ENCODE results near the gene PIGT. TPM values are rescaled to one million over a fixed set of nuclear protein-coding genes. Genes with fewer than 3 reads are reported as not detected.

PIGT gene
- total and polyA plus RNA-seq, 2 of the 4 experiments (the other 2 are of a cell fraction): 31.2 to 145 TPM

DNA sequence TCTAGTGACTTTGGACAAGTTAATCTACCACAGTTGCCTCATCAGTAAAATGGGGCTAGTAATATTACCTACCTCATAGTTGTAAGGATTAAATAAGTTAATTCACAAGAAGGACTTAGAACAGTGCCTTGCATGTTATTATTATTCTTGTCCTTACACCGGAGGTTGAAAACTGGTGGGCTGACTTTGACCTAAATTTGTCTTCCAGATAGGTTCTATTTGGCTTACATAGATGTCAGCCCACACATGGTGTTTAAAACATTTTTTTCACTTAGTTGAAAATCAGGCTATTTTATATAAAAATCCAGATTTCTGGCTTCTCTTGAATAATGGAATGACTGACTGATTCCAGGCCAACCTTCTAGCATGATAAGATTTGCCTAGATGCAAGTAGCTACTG is 49.7 kb upstream of the PIGT start:
- H3K36me3 ChIP-seq (ENCODE audit: control insufficient read depth, insufficient read depth, low read length): peaks cover 19% of the 10 kb centered on the region
- BruUV-seq (replicated peaks): no TSS peak
- no peak overlapping the region for H3K27ac ChIP-seq (ENCODE audit: insufficient read depth, low read length)
- H2BK120ac ChIP-seq (ENCODE audit: low read depth, low read length): no peak overlapping the region
- no peak overlapping the region for H3K56ac ChIP-seq (ENCODE audit: extremely low read depth, insufficient read depth, low read length)
- no peak overlapping the region for H4K91ac ChIP-seq (ENCODE audit: insufficient read depth, low read depth, low read length)
- H2BK20ac ChIP-seq (ENCODE audit: low read depth, low read length): no peak overlapping the region
- DNase-seq (no peak), ATAC-seq (ENCODE audit: low read depth) (no peak)
- no peak overlapping the region for H2AK5ac ChIP-seq (ENCODE audit: low read depth, low read length)
- dilution Hi-C loops (cut with HindIII; ENCODE audit: low sequenced_read_pairs, unreplicated experiment) (no loop called here), in situ Hi-C loops (cut with MboI; ENCODE audit: low sequenced_read_pairs) (no loop called here), intact Hi-C loops (cut with micrococcal nuclease) (no loop called here)
- H3K4ac ChIP-seq (ENCODE audit: low read depth, low read length): no peak overlapping the region
- H3K4me2 ChIP-seq (ENCODE audit: low read depth, low read length): no peak overlapping the region
- no peak overlapping the region for H2AFZ ChIP-seq (replicated peaks; ENCODE audit: low read length, poor library complexity)
- no peak overlapping the region for H4K5ac ChIP-seq (ENCODE audit: low read depth, low read length)
- H3K14ac ChIP-seq (replicated peaks; ENCODE audit: low read depth, low read length): no peak overlapping the region
- no peaks in the 10 kb centered on the region for H3K27me3 ChIP-seq (ENCODE audit: control insufficient read depth, insufficient read depth, low read length)
- no peak overlapping the region for H3K23ac ChIP-seq (ENCODE audit: low read depth, low read length)
- no peak overlapping the region for H4K8ac ChIP-seq (ENCODE audit: low read depth in 2 of 2, low read length in 2 of 2)
- TF ChIP-seq RFX5 (IDR thresholded peaks at IDR 0.05; ENCODE audit: low read depth, low read length) (no peak), BHLHE40 (IDR thresholded peaks at IDR 0.05; ENCODE audit: low read depth, low read length) (no peak), MAFK (IDR thresholded peaks at IDR 0.05; ENCODE audit: low read depth, low read length) (no peak), RCOR1 (IDR thresholded peaks at IDR 0.05; ENCODE audit: insufficient replicate concordance, low read length) (no peak), CHD1 (IDR thresholded peaks at IDR 0.05; ENCODE audit: low read depth, low read length) (no peak), CTCF (conservative IDR thresholded peaks at IDR 0.05; ENCODE audit: low read depth, low read length) (no peak), MXI1 (IDR thresholded peaks at IDR 0.05; ENCODE audit: borderline replicate concordance, low read depth, low read length) (no peak), SMC3 (IDR thresholded peaks at IDR 0.05; ENCODE audit: low read depth, low read length) (no peak), RAD21 (IDR thresholded peaks at IDR 0.05; ENCODE audit: low read length) (no peak), FOS (IDR thresholded peaks at IDR 0.05; ENCODE audit: low read depth, low read length) (no peak), POLR2A (IDR thresholded peaks at IDR 0.05; ENCODE audit: low read depth, low read length) (no peak), CEBPB (IDR thresholded peaks at IDR 0.05; ENCODE audit: low read depth, low read length) (no peak), NFE2L2 (IDR thresholded peaks at IDR 0.05; ENCODE audit: low read depth, low read length) (no peak)
- TF ChIP-seq, protein P1, sequence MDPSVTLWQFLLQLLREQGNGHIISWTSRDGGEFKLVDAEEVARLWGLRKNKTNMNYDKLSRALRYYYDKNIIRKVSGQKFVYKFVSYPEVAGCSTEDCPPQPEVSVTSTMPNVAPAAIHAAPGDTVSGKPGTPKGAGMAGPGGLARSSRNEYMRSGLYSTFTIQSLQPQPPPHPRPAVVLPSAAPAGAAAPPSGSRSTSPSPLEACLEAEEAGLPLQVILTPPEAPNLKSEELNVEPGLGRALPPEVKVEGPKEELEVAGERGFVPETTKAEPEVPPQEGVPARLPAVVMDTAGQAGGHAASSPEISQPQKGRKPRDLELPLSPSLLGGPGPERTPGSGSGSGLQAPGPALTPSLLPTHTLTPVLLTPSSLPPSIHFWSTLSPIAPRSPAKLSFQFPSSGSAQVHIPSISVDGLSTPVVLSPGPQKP (IDR thresholded peaks at IDR 0.05; ENCODE audit: borderline replicate concordance, low read depth, low read length): no peak
- no CpG with 5 or more reads among the region's 1 CpG for WGBS, 2 experiments (ENCODE audit: extremely low coverage in 2 of 2, insufficient read length in 1 of 2)
- no peak overlapping the region for H3K18ac ChIP-seq (ENCODE audit: low read depth, low read length)
- no peak overlapping the region for H3K4me3 ChIP-seq (ENCODE audit: insufficient read depth, low read depth, low read length)
- H3K9ac ChIP-seq (ENCODE audit: low read depth, low read length): no peak overlapping the region
- ChIA-PET POLR2A (ENCODE audit: unreplicated experiment) (no interaction called here), CTCF (no interaction called here)
- H2BK15ac ChIP-seq (ENCODE audit: low read depth, low read length): no peak overlapping the region
- peaks cover 9 to 39% of the 10 kb centered on the region in 2 experiments for H3K79me1 ChIP-seq (ENCODE audit: low read depth in 1 of 2, low read length in 2 of 2)
- H4K20me1 ChIP-seq (ENCODE audit: insufficient read depth, low read length): no peaks in the 10 kb centered on the region
- no peak overlapping the region for H2BK5ac ChIP-seq (ENCODE audit: low read depth, low read length, poor library complexity, severe bottlenecking)
- H2AK9ac ChIP-seq (replicated peaks; ENCODE audit: low read depth, low read length, poor library complexity): no peak overlapping the region
- H3K4me1 ChIP-seq (ENCODE audit: control insufficient read depth, insufficient read depth, low read length): 0 out of 2 replicates have a peak, but pooled peaks cover 3% of the 10 kb centered on the region
- H3K9me1 ChIP-seq (ENCODE audit: insufficient read depth, low read length): peaks cover 4% of the 10 kb centered on the region; the same call in 1 of the 2 replicates
- no peaks in the 10 kb centered on the region for H3K9me3 ChIP-seq (ENCODE audit: control insufficient read depth, insufficient read depth, low read length)

Data from IMR-90 (cell line).